NOMO-1 treated with dmso at 0.1 percent for 144 hours (cell line): Measurements from ENCODE around the gene ESM1.
"Not testable (repeated sequence)": the region's sequence is repeated elsewhere in the genome, so short reads cannot be mapped to it uniquely, and the experiment has no call there.

Source experiments
- DNase-seq: peaks from one replicate; lab custom pipeline; 2025; ENCODE audit not compliant: unreplicated experiment; lab: John Stamatoyannopoulos, UW

ESM1 gene

DNA sequence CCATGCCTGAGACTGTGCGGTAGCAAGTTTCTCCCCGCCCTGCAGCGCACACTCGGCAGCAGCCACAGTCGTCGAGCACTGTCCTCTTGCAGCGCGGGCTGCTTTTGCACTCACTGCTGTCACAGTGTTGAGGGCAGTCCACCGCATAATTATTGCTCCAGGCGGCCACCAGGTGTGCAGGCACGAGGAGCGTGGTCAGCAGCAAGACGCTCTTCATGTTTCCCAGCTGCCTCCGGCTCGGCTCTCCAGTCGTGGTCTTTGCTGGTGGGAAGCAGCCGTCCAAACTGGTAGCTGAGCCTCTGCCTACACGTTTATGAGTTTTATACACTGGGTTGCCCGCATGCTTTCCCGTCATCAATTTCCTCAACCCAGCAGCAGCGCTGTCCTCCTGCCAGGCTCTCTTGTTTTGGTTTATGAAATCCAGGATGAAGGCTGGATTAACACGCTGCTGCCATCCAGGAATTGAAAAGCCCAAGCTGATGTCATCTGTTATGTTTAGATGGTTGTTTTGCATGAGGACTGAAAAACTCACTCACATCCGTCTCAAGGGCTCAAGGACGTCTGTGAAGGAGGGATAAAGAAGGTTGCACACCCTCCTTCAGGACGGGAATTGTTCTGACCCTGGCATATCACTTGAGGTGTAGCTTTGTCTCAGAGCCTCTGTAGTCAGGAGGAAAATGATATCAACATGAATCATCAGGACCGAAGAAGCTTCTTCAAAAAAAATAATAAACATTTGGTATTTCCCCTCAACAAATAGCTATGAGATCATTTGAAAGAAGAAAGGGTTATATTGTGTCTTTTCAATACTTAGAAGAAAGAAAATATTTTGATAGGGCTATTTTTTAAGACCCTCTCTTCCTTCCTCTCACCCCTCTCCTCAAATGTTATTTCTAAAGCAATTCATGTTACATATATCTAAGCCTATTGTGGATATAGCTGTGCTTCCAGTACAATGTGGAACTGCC is at the start of gene ESM1:
TSS of gene ESM1 (minus strand) at position 293 of the 968 bp plus-strand sequence. CDS start at position 217, 76 bp downstream.
- DNase-seq, result no peak

DNA sequence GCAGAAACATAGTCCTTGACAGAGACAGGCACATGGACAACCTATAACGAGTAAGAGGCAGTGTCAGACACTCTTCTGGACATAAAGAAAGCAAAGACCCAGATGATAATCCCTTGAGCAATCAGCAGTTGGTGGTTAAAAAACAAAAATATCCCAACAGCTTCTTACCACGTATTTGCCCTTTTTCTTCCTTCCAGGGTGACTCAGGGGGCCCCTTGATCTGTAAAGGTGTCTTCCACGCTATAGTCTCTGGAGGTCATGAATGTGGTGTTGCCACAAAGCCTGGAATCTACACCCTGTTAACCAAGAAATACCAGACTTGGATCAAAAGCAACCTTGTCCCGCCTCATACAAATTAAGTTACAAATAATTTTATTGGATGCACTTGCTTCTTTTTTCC is 48.2 kb upstream of the ESM1 start:
- DNase-seq, result peak; percentile 88

- no peak for DNase-seq
Measured at GRCh38 chr5:55031492-55031891, 46.1 kb upstream of the ESM1 start.

- no peak for DNase-seq
Measured at GRCh38 chr5:55030676-55031369, 45.4 kb upstream of the ESM1 start.

DNA sequence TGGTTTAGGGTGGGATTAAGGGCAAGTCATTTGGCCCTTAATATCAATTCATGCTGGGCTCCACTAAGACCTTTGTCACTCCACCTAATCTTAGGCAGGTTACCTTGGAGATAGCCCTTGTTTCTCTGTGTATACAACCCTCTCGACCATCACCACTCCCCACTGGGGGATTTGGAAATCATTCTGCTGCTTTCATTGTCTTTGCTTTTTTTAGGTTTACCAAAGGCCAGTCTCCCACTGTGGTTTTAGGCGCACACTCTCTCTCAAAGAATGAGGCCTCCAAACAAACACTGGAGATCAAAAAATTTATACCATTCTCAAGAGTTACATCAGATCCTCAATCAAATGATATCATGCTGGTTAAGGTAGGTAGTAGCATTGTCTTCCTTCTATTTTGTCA is 44.8 kb upstream of the ESM1 start:
- DNase-seq, result no peak

DNA sequence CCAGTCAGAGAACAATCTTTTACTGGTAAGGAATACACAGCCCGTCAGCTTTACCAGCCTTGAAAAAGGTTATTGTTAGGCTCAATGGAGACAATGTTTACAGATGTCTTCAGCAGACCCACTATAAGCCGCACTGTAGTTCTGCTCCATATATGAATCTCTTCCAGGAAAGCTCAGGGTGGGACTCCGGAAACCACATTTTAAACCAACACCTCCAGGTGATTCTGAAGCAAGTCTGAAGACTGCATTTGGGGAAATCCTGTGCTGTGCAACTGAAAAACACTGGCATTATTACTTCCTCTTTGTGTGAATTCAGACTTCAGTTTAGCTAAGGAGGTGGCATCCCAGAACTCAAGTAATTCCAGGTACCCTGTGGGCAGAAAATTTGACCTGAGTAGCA is 42.2 kb upstream of the ESM1 start:
- peak; percentile 23 for DNase-seq

DNA sequence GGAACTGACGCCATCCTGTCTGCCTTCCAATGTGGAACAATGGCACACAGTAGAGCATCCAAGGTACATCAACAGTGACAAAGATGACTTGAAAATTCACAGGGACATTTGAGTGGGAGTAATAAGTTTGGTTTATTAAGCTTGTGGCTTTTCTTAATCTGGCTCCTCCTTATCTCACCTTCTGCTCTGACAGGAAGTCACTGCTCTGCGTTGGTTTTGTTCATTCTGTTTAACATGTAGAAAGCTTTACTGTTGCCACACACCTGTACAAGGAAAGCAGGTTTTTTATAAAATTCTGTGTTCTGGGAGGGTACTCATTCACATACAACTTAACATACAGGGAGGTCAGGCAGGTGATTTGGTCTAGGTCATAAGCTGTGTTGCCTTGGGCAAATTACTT is 37.1 kb upstream of the ESM1 start:
- no peak for DNase-seq

- no peak for DNase-seq
Measured at GRCh38 chr5:55021821-55022220, 36.4 kb upstream of the ESM1 start.

GRCh38 chr5:55021410-55021809 is 36.0 kb upstream of the ESM1 start:
- DNase-seq, result no peak

DNA sequence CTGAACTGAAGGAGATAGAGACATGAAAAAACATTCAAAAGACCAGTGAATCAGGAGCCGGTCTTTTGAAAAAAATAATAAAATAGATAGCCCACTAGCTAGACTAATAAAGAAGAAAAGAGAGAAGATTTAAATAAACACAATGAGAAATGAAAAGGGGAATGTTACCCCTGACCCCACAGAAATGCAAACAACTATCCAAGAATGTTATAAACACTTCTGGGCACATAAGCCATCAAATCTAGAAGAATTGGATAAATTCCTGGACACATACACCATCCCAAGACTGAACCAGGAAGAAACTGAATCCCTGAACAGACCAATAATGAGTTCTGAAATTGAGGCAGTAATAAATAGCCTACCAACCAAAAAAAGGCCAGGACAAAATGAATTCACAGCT is 24.8 kb upstream of the ESM1 start:
- DNase-seq, result not testable (repeated sequence)

GRCh38 chr5:55004729-55005128 is 19.3 kb upstream of the ESM1 start:
- DNase-seq, result no peak

DNA sequence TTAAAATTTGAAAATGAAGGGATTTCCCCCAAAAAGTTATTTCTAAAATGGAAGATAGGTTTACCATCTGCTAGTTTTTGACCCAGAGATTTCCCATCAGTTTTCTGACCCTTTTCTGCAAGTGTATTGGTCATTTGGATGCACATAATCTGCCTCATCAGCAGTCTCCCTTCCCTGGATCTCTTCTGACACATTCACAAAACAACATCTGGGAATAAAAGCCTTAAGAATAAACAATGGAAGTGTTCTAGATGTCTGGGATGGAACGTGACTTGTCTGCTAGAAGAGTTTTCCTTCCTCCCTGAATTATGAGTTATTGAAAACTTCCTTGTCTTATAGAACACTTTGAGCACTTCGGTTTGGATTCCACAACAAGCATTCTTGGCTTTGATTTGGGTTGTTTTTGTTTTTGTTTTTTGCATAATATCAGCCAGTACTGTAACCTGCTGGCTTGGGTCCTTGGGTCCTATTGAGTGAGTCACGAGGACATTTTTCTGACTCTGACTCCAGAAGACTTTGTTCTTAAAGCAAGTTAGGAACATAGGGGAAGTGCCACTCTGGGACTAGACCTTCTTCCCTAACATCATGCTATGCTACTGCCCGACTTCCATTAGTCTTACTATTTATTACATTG is 18.2 kb upstream of the ESM1 start:
- DNase-seq, result no peak

GRCh38 chr5:55002166-55002565 is 16.8 kb upstream of the ESM1 start:
- not testable (repeated sequence) for DNase-seq

- DNase-seq, result no peak
Measured at GRCh38 chr5:54997081-54997480, 11.7 kb upstream of the ESM1 start.

DNA sequence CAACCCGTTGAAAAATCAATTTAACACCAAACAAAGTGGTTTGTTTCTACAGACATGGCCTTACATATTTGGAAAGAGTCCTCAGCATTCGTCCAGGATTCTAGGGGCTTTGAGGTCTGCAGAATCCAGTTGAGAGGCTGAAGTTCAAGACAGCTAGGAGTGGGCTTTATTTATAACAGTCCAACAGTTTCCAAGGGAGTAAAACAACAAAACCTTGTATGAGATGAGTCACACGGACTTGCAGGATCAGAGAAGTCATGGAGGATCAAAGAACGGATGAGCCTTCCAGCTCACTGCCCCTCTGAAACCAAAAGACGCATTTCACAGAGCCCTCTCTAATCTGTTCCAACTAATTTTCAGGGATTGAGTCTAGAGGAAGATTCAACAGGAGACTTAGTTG is 11.1 kb upstream of the ESM1 start:
- DNase-seq, result no peak

- no peak for DNase-seq
Measured at GRCh38 chr5:54995168-54995567, 9.8 kb upstream of the ESM1 start.

GRCh38 chr5:54994628-54995027 is 9.2 kb upstream of the ESM1 start:
- no peak for DNase-seq

- no peak for DNase-seq
Measured at GRCh38 chr5:54993318-54993717, 7.9 kb upstream of the ESM1 start.

- DNase-seq, result no peak
Measured at GRCh38 chr5:54991416-54991815, 6.0 kb upstream of the ESM1 start.

- no peak for DNase-seq
Measured at GRCh38 chr5:54990841-54991258, 5.5 kb upstream of the ESM1 start.

DNA sequence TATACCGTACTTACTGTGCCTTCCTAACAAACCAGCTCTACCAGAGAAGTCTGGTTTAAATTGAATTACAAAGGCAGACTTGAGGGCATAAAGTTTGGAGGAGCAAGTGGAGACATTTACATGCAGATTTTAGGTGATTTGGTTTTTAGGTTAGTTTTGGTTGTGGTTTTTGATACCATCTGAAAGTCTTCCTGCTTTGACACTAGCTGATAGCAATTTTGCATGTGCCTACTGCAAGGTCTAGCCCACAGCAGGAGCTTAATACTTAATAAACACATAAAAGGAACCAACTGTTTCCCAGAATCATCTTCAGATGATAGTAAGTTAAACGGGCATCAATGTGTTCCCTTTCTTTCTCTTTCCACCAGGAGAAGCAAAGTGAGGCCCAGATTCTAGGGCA is 3.4 kb upstream of the ESM1 start:
- no peak for DNase-seq

GRCh38 chr5:54988218-54988617 is 2.8 kb upstream of the ESM1 start:
- DNase-seq, result no peak
